CD4-positive, alpha-beta T cell treated with Interferon alpha-2 for 1 hour (primary cell): ENCODE results near the gene RASAL2.

Experiments
- DNase-seq, 2 donors: peaks; one replicate each; pipeline ENCODE4 v3.0.0-alpha.2; 2020 to 2022

RASAL2 gene

DNA sequence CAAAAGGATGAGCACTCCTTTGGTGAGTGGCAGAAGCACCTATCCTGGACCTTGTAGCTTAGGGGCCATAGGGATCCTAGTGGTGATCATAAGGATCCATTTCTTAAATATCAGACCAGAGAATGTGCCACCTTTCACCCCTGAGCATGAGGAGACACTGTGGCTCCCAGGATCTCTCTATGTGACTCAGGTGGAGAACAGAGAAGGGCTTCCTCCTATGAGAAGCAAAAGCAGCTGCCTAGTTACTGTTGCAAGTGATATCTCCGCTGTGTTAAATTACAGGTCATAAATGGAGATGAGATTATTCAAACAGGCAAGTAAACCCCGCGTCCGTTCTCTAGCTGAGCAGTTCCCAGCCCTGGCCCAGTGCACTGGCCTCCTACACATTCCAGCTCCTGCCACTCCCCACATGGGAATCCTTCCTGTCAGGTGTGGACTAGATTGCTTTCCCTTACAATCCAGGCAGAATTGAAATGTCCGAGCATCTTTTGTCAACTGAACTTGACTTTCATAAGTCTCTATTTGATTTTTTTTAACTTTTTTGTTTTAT is 376.6 kb downstream of the RASAL2 start:
- DNase-seq: no peak

GRCh38 chr1:178472531-178472930 is 378.6 kb downstream of the RASAL2 start:
- no peak for DNase-seq

DNA sequence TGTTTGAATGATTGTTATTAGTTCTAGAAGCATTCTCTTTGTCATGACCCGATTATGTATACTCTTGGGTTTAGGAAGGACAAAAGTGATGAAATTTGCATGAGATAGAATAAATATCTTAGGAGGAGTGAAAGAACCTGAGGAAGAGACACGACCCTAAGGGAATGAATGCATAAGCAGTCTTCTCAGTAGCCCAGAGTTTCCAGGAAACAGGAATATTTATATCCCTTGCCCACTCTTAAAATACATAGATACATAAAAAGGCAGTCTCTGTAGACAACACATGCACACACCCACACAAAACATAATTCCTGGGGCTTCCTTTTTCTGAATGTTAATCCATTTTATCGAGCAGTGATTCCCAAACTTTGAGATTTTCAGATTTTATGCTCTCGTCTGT is 383.5 kb downstream of the RASAL2 start:
- DNase-seq: no peak

DNA sequence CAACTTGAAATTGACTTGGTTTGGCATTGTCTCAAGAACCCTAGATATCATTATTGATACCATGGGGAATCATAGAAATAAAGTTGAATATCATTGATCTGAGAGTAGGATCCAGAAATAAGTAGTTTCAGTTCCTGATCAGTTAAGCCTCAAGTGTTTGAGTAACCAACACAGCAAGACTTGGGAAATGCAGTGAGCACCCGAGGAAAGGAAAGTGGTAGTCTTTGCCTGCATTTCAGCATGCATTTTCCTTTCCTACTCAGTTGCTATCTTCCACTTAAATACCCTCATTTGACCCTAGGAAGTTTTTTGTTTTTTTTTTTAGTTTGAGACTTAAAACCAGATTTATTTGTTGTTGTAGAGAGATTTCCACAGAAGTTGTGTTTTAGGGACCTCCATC is 383.9 kb downstream of the RASAL2 start:
- DNase-seq: no peak

DNA sequence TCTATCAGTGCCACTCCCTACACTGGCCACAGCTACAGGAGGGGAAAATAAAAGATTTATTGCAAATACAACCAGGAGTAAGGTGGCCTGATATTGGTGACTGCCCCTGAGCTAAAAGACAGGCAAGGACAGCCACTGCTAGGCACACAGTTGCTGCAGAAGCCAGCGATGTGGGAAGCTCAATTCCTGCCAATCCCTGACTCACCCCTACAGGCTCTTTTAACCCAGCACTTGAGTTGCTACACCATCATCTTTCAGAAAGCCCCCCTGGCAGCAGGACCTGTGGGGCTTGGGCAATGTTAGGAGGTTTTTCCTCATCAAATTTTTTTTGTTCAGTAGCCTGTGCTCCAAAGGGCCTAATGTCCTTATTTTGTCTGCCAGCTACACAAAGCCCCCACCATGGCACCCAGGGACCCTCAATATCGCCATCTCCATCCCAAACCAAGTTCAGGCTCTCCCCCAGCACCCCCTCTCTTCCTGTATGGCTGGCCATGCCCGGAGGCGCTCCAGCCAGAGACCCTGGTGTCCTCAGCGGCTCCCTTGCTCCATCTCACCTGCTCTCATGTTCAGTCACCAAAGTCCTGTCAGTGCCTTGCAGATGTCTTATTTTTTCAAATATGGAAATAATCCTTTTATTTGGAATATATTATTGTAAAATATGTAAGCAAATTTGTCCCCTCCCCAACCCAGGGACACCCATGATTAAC is 389.5 kb downstream of the RASAL2 start:
- DNase-seq: no peak

GRCh38 chr1:178484698-178485225 is 390.9 kb downstream of the RASAL2 start:
- DNase-seq: no peak

DNA sequence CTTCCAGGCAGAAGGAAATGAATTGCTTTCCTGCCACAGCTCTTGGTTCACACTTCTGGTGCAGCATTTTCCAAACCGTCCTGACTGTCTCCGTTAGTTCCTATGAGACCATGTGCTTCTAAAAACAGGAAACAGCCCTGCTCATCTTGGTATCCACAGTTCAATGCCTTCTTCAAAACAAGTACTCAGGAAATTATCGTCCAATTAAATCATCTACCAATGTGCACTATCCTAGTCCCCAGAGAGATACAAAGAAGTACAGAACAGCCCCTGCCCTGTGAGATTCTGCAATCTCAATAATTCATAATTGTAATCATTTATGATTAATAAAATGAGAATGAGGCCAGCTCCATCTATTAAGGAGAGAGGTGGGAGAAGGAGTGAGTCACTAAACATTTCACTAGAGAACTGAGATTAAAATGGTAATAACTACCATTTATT is 391.7 kb downstream of the RASAL2 start:
- DNase-seq: no peak

DNA sequence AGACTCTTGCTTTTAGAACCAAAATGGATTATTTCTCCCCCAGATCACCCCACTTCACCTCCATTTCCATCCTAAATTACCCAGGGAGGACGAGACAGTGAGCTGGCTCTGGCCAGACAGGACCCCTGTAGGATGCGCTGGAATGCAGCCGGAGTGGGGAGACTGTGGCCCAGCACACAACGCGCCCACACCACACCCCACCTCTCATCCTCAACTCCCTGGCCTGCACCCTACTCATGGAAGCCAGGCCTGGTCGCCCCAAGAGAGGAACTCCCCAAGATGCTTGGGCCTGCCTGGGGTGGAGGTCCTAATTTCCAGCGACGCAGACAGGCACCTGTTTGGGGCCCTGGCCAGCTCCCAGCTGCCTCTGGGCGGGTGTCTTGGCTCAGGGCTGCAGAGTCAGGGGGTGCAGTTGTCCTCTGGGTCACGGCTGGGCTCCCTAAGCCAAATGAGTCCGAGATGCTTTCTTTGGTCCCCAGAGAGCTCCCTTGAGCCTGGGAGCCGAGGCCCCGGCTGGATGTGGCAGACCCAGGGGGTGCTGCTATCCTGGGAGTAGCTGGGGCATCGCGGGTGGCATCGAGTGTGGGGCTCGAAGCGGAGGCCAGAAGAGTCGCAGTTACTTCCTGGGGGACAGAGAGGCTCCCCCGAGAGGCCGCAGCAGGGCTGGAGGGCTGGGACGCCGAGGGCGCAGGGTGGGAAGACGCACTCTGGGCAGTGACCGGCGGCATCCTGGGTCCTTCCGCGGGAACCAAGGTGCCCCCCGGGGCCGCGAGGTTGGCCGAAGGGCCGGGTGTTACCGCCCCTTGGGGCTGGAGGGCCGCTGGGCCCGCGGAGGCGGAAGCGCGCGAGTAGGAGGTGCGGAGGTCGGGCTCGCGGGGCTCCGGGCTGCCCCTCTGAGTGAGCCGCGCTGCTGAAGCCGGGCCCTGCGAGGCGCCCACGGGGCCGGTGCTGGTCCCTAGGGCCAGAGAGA is 392.5 kb downstream of the RASAL2 start:
- DNase-seq: no peak

DNA sequence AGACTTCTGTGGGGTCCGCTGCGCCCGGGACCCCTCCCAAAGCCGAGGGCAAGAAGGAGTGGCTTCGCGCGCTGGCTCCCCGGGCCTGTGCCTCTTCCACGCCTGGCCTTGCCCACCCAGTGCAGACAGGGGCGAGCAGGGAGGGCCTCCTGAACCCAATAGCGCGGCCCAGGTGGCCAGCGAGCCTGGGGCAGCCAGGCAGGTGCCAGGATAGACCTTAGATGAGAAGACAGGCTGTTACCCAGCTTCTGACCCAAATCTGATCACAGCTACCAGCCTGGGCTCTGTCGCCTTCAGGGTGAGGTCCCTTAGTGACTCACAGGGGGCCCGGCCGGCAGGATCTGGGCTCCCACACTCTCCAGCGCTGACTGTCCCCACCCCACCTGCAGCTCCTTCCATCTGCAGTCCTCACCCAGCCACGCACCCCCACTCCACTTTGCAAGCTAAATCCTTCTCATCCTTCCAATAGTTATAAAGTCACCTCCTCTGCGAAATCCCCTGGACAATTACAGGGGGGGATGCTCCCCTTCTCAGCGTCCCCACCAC is 393.2 kb downstream of the RASAL2 start:
- no peak for DNase-seq

- DNase-seq: no peak
These were observed 394.5 kb downstream of the RASAL2 start for GRCh38 chr1:178488393-178488792.

DNA sequence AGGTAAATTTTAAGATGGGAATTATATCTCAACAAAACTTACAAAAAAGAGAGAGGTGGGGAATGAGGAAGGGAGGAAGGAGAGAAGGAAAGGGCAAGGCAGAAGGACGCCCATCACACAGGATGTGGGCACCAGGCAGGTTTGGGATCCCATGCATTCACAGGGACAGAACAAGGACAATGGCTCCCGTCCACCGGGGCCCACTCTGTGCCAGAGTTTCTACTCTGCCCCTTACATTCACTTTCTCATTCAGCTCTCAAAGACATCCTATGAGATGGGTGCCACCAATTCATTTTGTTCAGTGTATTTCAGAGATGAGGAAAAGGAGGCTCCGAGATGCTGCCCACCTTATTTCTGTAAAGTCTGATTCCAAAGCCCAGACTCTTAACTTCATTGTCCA is 395.5 kb downstream of the RASAL2 start:
- DNase-seq: no peak

- DNase-seq: no peak
These were observed 396.2 kb downstream of the RASAL2 start for GRCh38 chr1:178490136-178490535.

- no peak for DNase-seq
These were observed 397.1 kb downstream of the RASAL2 start for GRCh38 chr1:178490967-178491366.

- no peak for DNase-seq
These were observed 397.8 kb downstream of the RASAL2 start for GRCh38 chr1:178491721-178492120.

DNA sequence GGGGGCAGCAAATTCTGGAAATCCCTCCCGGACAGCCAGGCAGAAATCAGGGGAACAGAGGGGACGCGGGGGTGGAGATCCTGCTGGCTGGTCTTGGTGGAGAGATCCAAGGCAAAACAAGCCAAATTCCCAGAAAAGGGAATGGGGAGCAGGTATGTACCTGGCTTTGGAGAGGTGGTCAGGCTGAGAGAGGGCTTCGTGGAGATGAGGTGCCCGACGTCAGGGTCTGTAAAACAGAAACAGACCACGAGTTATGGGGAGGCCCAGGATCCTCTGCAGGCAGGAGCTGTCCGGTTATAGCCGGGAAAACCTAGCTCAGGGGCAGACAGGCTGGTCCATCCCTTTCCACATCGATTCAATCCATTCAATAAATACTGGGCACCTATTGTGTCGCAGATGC is 398.4 kb downstream of the RASAL2 start:
- DNase-seq: no peak

- no peak for DNase-seq
These were observed 399.4 kb downstream of the RASAL2 start for GRCh38 chr1:178493301-178493741.

DNA sequence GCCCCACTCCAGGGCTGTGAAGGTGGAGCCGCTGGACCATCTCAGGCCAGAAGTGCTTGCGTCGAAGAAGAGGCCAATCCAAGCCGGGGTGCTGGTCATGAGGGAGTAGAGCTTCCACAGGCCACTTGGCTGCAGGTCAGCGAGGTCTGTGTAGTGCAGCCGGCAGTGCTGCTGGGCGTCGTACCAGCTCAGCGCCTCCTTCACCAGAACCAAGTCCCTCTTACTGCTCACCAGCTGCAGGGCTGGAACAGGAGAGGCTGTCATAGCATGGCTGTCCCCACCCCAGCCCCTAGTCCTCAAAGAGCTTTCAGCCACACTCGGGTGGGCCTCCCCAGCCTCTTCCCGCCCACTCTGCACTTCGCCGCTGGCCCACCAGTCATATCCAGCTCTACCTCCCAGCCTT is 400.7 kb downstream of the RASAL2 start:
- no peak for DNase-seq

DNA sequence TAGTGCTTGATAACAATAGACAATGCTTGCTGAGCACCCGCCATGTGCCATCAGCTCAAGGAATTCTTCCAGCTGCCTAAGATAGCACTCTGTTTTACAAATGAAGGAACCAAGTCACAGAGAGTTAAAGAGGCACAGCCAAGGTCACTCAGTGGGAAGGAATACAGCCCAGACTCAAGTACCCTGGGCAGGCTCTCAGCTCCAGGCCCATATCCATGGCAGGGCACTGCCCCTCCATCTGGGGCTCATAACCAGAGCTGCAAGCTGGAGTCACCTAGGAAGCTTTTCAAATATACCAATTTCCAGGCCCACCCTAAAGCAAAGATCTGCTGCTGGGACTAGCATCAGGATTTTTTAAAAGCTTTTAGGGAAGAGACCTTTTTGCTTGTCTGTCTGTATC is 401.3 kb downstream of the RASAL2 start:
- DNase-seq: no peak

- DNase-seq: no peak
These were observed 402.0 kb downstream of the RASAL2 start for GRCh38 chr1:178495741-178496409.

DNA sequence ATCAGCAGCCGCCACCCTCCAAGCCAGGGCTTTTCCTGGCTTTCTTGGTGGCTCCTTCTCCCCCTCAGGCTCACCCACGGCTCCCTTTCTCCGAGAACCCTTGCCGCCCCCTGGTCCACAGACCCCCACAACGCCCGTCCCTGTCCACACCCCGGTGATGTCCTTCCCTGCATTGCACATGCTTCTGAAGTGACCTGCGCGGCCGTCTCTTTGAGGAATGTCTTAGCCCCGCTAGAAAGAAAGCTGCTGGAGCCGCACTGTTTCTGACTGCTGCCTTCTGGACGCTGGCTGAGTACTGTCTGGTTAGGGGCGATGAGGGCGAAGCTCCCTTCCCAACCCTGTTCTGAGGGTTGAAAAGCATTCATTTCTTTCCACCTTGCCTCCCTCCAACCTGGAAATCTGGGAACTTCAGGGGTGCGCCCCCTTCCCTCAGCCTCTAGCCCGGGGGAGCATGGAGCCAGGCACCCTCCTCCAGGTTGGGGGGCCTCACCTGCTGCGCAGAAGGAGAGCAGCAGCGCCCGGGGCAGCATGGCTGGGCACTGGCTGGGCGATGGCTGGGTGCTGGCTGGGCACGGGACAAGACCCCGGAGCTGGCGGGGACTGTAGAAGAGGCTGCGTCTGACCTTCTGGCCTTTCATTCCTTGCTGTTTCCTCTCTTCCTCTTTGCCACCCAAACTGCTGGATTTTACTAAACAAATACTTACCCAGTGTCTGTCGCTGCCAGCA is 402.7 kb downstream of the RASAL2 start, which contains the start of gene CLEC20A:
Gene CLEC20A, minus strand, starts transcription at position 555 of the 726 bp plus-strand sequence. Its CDS starts 25 bp downstream, at position 530.
- no peak for DNase-seq

- no peak for DNase-seq
These were observed 404.1 kb downstream of the RASAL2 start for GRCh38 chr1:178497903-178498478.
